GM20431 (cell line): Measurements from ENCODE around the gene CERKL.

Experiments used
- in situ Hi-C: fragments of 300-500 bp; cut with MseI, MboI; formaldehyde crosslinking; loops from one replicate; pipeline ENCODE4 v1.15.0; 2020; ENCODE audit warnings: low sequenced_read_pairs; ENCODE audit not compliant: unreplicated experiment

The CERKL gene

GRCh38 chr2:181656450-181657291 lies at the start of gene CERKL:
TSS of gene CERKL (minus strand) at chr2:181657105. CDS start at chr2:181657006, 99 bp downstream.
- in situ Hi-C loops = no loop called here

- in situ Hi-C loops = loop anchor here (25.0 kb wide), 1 partner anchor 615 kb away; no protein-coding TSS in a partner anchor
These were observed 45.6 kb upstream of the CERKL start for GRCh38 chr2:181702519-181702918.

- in situ Hi-C loops = no loop called here
These were observed 41.3 kb upstream of the CERKL start for GRCh38 chr2:181698223-181698622.

GRCh38 chr2:181697571-181697970 lies 40.7 kb upstream of the CERKL start:
- in situ Hi-C loops = no loop called here

GRCh38 chr2:181697126-181697525 lies 40.2 kb upstream of the CERKL start:
- in situ Hi-C loops = no loop called here

DNA sequence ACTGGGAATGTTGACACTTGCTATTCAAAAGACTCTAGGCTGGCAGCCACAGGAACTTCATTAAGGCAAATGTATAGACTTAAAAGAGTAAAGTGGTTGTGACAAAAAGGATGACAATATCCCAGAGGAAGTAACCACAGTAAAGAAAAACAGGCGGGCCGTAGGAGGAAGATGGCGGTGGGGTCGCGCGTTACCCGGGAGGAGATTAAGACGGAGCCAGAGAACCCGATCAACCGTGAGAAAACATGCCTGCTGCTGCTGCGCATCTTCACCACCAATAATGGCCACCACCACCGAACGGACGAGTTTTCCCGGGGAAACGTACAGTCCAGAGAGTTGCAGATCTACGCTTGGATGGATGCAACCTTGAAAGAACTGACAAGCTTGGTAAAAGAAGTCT lies 37.4 kb upstream of the CERKL start:
- in situ Hi-C loops = no loop called here

GRCh38 chr2:181690860-181691259 lies 34.0 kb upstream of the CERKL start:
- in situ Hi-C loops = no loop called here

- in situ Hi-C loops = no loop called here
These were observed 29.8 kb upstream of the CERKL start for GRCh38 chr2:181686576-181687185.

DNA sequence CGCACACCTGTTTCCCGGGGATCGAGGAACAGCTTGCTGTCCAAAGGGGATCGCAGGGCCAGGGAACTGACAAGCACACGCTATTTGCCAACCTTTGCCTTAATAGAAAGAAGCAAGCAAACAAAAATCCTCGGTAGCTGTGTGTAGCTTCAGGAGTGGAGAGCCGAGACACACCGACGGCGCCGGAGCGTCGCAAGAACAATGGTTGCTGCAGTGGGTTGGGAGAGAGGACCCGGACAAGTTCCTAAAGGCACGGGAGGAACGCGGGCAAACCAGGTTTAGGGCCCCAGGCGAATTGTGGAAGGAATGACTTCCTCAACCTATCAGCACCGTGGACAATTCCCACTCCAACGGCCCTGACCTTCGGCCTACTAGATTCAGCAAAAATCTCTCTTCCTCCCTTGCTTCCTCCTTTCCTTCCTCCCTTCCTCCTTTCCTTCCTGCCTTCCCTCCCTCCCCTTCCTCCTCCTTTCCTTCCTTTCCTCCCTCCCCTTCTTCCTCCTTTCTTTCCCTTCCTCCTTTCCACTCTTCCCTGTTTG lies 28.3 kb upstream of the CERKL start:
- in situ Hi-C loops = no loop called here

GRCh38 chr2:181684454-181685149 lies 27.7 kb upstream of the CERKL start:
- in situ Hi-C loops = no loop called here

DNA sequence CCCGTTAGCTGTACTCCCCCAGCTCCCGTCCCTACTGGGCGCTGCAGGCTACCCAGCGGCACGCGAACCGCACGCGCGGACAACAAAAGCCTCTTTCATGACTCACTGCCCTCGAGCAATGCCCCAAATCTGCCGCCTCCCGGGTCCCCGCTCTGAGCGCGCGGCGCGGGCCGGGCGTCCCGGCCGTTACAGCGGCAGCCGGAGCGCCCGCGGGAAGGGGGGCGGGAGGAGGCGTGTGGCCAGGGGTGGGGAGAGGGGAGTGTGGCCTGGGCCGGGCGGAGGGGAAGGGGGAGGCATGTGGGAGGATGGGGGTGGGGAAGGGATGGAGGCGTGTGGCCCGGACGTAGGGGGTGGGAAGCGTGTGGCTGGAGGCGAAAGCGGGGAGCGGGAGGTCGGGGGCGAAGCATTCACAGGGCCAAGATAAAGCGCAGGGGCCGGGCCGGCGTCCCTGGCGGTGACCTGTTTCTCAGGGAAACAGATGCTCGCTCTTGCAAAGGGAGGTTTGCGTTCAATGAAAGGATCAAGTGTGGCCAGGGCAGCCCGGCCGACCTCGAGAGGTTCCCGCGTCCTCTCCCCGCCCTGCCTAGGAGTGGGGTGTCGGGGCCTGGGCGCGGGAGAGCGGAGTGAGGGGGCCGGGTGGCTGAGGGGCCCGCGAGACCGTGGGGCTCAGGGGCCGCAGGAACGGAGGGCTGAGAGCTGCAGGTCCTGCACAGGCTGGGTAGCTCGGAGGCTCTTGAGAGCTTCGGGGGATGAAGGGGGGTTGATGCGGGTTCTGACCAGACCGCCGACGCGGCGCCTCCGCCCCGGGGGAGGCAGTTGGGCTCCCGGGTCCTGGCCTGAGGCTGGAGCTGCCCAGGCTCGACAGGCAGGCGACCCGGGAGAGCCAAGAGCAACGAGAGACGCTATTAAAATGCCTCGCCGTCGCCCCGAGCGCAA lies 26.9 kb upstream of the CERKL start:
- in situ Hi-C loops = no loop called here

- in situ Hi-C loops = no loop called here
These were observed 26.1 kb upstream of the CERKL start for GRCh38 chr2:181682795-181683517.

- in situ Hi-C loops = no loop called here
These were observed 25.3 kb upstream of the CERKL start for GRCh38 chr2:181682026-181682789.

- in situ Hi-C loops = no loop called here
These were observed 24.3 kb upstream of the CERKL start for GRCh38 chr2:181680937-181681811.

- in situ Hi-C loops = no loop called here
These were observed 23.4 kb upstream of the CERKL start, which contains the start of gene NEUROD1 for GRCh38 chr2:181680055-181680936. TSS of gene NEUROD1 (minus strand) at chr2:181680517. CDS start at chr2:181678860, 1,657 bp downstream.

DNA sequence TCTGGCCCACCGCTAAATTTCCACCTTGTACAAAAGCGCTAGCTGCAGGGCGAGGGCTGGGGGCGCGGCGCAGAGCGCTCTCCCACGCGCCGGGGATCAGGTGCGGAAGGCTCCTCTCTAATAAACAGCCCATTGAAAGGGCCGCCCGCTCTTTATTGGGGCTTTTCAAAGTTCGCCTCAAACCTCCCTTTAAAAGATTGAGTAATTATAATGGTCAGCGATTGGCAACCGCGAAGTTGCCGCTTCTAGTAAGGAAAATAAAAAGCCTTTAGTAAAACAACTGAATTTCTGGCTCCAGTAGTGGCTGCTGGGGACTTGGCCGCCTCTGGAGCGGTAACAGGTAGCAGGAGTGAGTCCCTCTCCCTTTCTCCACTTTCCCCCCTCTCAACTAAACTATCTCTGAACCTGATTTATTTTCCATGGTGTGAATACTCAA lies 22.7 kb upstream of the CERKL start:
- in situ Hi-C loops = no loop called here
